NOMO-1 (cell line): ENCODE data around the gene PLEKHG4B.

Experiments used
- DNase-seq, 2 experiments: peaks; one replicate each; lab custom pipeline; 2025; ENCODE audit not compliant: unreplicated experiment in 2 of 2; lab: John Stamatoyannopoulos, UW

Gene PLEKHG4B

DNA sequence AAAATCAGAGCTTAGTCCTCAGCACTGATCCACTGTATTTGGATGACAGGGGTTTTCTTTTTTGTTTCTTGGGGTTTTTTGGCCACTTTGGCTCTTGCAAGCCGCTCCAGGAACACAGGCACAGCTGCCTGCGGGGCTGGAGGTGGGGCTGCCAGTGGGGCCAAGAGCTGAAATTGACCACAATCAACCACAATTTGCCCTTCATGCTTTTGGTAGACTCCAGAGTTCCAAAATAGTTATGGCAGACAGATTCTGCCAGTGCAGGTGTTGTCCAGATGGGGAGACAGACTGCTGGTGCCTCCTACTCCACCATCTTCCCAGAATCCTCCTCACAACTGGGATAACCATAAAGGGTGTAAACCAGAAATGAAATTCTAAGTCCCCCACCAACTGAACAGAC, 36.5 kb downstream of the PLEKHG4B start:
- no peak for DNase-seq

DNA sequence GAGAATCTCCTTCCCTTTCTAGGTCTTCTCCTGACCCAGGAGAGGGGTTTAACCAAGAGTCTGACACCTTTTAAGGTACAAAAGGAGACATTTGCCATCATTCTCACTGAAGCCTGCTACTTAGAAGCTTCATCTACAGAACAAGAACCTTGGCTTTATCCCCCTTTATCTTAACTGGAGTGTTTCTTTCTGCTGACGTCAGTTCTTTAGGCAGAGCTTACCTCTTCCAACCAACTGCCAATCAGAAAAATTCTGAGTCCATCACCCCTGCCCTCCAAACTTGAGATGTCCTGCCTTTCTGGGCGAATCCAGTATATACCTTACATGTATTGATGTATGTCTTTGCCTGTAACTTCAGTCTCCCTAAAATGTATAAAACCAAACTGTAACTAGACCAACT, 37.2 kb downstream of the PLEKHG4B start:
- DNase-seq = no peak

DNA sequence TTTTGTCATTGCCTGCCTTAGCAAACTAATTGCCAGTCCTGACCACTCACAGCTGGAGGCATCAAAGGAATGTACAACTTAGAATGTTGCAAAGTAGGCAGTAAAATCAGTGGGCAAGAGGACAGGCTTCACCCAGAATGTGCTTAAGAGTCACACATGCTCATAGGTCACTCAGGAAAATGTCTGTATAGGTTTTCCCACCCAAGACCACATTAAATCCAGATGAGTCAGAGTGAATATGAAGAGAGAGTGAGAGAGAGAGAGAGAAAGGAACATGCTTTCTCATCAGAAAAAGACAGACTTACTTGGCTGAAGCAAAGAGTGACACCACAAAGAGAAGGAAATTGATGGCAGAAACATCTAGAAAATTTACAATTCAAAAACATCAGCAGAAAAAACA, 37.9 kb downstream of the PLEKHG4B start:
- no peak for DNase-seq

- DNase-seq = peak; percentile 61 to 94
Observed at GRCh38 chr5:130601-131131, 38.7 kb downstream of the PLEKHG4B start.

DNA sequence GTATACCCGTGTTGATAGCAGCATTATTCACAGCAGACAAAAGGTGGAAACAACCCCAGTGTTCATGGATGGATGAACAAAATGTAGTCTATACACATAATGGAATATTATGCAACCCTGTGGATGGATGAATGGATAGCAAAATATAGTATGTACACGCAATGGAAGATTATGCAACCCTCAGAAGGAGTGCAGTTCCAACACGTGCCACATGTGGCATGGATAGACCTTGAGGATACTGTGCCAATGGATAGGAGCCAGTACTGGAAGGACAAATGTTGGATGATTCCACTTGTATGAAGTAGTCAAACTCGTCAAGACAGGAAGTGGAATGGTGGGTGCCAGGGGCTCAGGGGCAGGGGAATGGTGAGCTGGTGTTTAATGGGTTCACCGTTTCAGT, 44.9 kb downstream of the PLEKHG4B start:
- no peak for DNase-seq

DNA sequence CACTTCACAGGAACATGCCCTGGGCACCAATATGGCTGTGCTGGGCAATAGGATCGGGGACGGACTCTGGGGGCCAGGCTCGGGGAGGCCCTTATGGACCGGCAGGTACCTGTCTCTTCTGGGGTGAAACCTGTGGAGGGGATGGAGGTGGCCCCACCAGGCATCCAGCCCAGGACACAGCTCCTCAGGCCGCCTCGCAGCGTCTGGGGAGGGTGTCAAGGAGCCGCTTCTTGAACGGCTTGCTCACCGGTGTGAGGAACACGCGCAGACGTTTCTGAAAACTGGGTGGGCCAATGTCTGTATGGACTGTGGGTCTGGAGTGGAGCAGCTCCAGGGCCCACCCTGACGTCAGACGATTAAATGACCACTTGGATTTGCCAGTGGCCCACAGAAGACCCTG, 45.8 kb downstream of the PLEKHG4B start:
- DNase-seq = no peak

DNA sequence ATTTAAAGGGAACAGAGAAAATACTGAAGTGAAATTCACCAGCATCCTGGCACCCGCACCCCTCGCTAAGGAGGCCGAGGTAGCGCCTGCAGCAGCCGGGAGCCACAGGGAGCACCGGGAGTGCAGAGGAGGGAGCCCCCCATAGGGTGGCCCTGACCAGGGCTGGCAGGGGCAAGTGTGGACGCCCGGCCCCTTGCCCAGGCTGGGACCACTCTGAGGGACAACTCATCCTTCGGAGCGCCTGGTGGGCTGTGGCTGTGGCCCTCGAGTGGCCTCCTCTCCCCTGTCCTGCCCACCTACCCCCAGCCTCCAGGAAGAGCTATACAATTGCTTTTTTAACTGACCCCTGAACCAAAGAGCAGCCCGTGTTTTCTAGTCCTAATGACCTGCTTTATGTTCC, 47.0 kb downstream of the PLEKHG4B start:
- no peak for DNase-seq

GRCh38 chr5:139579-140442, 47.8 kb downstream of the PLEKHG4B start:
- no peak for DNase-seq

DNA sequence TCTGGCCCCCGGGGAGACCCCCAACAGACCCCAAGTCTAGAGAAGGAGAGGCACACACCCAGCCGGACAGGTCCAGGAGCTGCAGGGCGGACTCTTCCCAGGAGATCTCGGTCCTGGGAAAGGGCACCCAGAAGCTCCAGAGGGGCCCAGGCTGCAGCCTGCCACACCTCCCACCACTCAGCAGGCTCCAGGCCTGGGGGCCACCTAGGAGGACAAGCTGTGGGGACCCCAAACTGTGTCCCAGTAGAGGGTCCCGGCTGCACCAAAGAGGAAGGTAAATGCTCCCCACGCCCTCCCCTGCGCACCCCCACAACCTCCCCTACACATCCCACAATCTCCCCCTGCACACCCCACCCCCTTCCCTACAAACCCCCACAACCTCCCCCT, 48.5 kb downstream of the PLEKHG4B start:
- no peak for DNase-seq

DNA sequence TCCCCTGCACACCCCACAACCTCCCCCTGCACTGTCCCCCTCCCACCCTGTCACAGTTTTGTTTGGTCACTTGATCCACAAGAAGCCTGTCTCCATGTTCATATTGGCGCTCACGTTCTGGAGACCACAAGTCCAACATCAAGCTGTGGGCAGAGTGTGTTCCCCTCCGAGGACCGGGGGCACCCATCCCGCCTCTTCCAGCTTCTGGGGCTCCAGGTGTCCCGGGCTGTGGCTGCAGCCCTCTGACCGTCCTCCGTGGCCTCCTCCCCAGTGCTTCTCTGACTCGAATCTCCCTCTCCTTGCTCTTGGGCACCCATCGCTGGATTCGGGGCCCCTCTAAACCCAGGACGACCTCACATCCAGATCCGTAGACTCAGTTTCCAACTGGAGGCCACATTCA, 49.2 kb downstream of the PLEKHG4B start:
- no peak for DNase-seq

- no peak for DNase-seq
Observed at GRCh38 chr5:141761-142160, 49.8 kb downstream of the PLEKHG4B start.

- DNase-seq = no peak
Observed at GRCh38 chr5:142246-142810, 50.4 kb downstream of the PLEKHG4B start.

DNA sequence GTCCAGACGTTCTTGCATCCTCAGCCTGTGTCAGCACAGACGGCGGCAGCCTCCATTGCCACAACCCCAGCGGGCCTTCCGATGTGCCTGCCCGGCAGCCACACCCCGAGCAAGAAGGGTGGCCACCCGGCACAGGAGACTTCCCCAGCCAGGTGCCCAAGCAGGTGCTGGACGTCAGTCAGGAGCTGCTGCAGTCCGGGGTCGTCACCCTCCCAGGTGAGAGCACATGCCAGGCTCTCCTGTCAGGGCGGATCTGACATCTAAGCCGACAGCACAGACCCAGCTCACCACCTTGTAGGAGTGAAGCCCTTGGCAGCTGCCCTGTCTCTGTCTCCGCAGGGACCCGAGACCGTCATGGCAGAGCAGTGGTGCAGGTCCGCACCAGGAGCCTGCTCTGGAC, 51.1 kb downstream of the PLEKHG4B start:
- no peak for DNase-seq

- no peak for DNase-seq
Observed at GRCh38 chr5:144941-145340, 53.0 kb downstream of the PLEKHG4B start.

DNA sequence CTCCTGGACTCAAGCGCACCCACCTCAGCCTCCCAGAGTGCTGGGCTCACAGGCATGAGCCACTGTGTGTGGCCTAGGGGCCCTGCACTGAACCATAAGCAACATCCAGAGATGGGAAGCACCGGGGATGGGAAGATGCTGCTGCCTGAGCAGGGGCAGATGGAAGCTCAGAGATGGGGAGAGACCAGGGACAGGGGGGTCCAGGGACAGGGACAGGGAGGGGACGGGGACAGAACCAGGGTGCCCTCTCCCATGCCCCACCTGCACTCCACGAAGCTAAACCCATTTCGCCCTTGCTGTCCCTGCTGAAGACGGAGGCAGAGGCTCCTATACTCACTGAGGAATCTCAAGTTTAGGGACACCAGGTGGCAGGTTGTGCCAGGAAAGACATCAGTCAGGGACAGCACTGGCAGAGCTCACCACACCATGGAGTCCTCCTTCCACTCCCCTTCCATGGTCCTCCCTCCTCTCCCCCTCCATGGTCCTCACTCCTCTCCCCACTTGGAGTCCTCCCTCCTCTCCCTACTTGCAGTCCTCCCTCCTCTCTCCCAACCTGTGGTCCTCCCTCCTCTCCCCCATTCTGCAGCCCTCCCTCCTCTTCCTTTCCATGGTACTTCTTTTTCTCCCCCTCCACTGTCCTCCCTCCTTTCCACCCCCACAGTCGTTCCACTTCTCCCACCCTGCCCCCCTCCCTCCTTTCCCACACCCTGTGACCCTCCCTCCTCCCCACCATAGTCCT, 53.8 kb downstream of the PLEKHG4B start:
- no peak for DNase-seq

GRCh38 chr5:147751-148150, 55.8 kb downstream of the PLEKHG4B start:
- DNase-seq = no peak

- no peak for DNase-seq
Observed at GRCh38 chr5:149745-150485, 57.9 kb downstream of the PLEKHG4B start.

- no peak for DNase-seq
Observed at GRCh38 chr5:150746-151145, 58.8 kb downstream of the PLEKHG4B start.

DNA sequence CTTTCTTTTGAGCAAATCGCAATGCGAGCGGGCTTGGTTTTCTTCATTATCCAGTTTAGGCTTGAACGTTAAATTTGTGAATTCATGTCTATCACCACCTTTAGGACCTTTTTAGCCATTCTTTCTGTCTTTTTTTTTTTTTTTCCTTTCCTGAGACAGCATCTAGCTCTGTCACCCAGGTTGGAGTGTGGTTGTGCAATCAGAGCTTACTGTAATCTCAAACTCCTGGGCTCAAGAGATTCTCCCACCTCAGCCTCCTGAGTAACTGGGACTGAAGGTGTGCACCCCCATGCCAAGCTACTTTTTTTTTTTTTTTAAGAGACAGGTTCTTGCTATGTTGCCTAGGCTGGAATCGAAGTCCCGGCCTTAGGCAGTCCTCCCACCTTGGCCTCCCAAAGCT, 60.1 kb downstream of the PLEKHG4B start:
- DNase-seq = no peak

DNA sequence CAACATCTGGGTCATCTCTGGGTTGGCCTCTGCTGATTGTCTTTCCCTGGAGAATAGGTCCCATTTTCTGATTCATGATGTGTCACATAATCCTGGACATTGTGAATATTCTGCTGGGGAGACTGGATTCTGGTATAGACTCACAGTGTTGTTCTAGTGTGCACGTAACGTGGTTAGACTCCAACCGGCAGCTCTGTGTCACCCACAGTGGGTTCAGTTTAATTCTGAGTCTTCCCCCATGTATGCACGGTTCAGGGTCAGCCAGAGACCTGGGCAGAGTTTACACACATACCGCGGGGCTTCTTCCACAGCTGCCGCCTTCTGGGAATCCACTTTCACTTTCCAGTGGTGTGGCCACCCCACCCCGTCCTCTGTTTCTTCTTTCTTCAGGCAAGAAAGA, 61.3 kb downstream of the PLEKHG4B start:
- DNase-seq = no peak

GRCh38 chr5:154236-154635, 62.3 kb downstream of the PLEKHG4B start:
- no peak for DNase-seq
